ENCODE measurements around the gene DLX3.

- TF ChIP-seq EZH2 (IDR thresholded peaks at IDR 0.05) (no peak), FOXP2 (optimal IDR thresholded peaks at IDR 0.05; ENCODE audit: control extremely low read depth, extremely low read length, insufficient read depth) (no peak)
These were observed 22.3 kb downstream of the DLX3 start for GRCh38 chr17:49972486-49973270.
